Measurements from ENCODE around the gene HNRNPF.
A peak's percentile ranks its signal among the peaks of the same experiment; 100 is the strongest.
"Not testable (repeated sequence)": the region's sequence is repeated elsewhere in the genome, so short reads cannot be mapped to it uniquely, and the experiment has no call there.

HNRNPF gene, protein sequence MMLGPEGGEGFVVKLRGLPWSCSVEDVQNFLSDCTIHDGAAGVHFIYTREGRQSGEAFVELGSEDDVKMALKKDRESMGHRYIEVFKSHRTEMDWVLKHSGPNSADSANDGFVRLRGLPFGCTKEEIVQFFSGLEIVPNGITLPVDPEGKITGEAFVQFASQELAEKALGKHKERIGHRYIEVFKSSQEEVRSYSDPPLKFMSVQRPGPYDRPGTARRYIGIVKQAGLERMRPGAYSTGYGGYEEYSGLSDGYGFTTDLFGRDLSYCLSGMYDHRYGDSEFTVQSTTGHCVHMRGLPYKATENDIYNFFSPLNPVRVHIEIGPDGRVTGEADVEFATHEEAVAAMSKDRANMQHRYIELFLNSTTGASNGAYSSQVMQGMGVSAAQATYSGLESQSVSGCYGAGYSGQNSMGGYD

DNA sequence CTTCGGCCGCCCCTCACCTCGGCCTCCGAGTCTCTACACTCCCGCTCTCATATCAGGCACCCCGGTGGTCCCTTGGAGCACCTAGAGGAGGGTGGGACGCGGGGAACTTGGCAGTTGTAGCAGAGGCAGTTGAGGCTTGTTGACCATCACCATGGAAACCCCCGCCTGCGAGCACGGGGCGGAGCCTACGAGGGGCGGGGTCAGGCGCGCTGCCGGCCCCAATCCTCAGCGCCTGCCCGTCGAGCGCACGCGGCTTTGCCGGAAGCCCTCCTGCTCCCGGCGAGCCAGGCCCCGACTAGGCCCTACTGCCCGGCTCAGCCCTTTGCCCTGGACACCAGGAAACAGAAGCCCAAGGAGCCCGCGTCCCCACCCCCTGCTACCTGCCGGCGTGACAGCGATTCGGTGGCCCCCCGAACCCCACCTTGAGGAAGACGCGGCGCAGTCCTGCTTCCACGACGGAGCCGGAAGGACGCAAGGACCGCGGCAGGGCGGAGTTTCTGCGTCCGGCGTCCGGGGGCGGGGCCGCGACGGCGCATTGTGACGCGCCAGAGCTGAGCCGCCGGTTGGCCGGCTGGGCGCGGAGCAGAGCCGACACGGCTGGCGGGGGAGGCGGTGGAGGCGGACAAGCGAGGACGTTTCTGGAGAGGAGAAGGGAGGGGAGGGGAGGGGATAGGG is at the start of gene HNRNPF:
Gene HNRNPF, minus strand, starts transcription at position 477 of the 675 bp plus-strand sequence. CDS start 21,302 bp downstream, outside the sequence.
- DNase-seq: peak; percentile 40 to 69

GRCh38 chr10:43458227-43458626 is 49.2 kb upstream of the HNRNPF start:
- DNase-seq: no peak

GRCh38 chr10:43456561-43456960 is 47.6 kb upstream of the HNRNPF start:
- DNase-seq: not testable (repeated sequence)

GRCh38 chr10:43454025-43454424 is 45.0 kb upstream of the HNRNPF start:
- DNase-seq: not testable (repeated sequence)

DNA sequence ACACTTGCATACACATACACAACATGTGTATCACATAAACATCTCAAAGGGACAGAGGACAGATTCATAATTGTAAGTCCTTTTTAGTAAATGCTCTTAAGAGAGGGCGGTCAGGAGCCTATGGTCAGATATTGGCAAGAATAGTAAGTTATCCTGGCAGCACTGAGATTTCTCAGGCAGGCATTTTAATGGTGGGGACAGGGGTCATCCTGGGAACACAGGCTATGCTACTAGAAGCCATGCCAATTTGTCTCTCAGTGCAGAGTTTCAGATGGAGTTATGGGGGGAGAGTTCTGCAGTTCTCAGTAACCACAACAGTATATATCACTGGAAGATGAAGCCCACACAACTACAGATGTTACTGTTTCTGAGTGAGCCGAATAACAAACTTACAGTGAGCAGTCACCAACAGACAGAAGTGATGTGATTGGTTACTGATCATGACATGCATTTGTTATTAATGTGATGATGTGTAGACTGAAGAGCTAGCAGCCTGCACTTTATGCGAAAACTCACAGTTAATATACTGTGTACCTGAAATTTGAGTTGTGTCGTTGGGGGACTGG is 44.4 kb upstream of the HNRNPF start:
- no peak for DNase-seq

- DNase-seq: no peak
These were observed 43.4 kb upstream of the HNRNPF start for GRCh38 chr10:43452356-43452914.

- DNase-seq: no peak
These were observed 39.8 kb upstream of the HNRNPF start for GRCh38 chr10:43448742-43449141.

GRCh38 chr10:43446219-43447017 is 37.4 kb upstream of the HNRNPF start:
- DNase-seq: not testable (repeated sequence)

DNA sequence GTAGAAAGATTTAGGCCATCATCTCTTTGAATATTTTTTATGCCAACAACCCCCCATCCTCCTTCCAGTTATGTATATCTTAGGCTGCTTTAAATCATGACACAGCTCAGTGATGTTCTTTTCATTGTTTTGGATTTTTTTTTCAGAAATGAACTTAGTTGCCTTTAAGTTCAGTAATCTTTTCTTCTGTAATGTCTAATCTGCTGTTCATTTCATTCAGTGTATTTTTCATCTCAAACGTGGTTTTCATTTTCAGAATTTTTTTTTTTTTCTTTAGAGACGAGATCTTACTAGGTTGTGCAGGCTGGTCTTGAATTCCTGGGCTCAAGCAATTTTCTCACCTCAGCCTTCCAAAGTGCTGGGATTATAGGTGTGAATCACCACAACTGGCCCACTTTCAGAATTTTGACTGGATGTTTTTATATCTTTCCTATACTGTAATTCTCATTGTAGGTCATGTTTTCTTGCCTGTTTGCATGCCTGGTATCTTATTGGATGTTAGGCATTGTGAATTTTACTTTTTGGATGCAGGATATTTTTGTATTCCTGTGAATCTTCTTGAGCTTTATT is 36.0 kb upstream of the HNRNPF start:
- no peak for DNase-seq

GRCh38 chr10:43444323-43444722 is 35.3 kb upstream of the HNRNPF start:
- no peak for DNase-seq

DNA sequence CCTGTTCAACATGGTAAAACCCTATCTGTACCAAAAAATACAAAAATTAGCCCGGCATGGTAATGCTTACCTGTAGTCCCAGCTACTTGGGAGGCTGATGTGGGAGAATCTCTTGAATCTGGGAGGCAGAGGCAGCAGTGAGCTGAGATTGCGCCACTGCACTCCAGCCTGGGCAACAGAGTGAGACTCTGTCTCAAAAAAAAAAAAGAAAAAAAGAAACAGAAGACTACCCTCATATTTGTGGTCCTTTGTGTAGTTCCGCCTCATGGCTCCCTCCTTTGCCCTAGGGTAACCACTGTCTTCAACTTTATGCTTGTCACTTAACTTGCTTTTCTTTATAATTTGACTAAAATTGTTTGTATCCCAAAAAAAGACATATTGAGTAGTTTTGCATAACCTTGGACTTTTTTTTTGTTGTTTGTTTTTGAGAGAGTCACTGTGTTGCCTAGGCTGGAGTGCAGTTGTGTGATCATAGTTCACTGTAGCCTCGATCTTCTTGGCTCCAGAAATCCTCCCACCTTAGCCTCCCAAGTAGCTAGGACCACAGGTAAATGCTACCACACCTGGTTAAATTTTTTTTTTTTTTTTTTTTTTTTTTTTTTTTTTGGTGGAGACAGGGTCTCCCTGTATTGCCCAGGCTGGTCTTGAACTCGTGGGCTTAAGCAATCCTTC is 31.6 kb upstream of the HNRNPF start:
- no peak for DNase-seq

DNA sequence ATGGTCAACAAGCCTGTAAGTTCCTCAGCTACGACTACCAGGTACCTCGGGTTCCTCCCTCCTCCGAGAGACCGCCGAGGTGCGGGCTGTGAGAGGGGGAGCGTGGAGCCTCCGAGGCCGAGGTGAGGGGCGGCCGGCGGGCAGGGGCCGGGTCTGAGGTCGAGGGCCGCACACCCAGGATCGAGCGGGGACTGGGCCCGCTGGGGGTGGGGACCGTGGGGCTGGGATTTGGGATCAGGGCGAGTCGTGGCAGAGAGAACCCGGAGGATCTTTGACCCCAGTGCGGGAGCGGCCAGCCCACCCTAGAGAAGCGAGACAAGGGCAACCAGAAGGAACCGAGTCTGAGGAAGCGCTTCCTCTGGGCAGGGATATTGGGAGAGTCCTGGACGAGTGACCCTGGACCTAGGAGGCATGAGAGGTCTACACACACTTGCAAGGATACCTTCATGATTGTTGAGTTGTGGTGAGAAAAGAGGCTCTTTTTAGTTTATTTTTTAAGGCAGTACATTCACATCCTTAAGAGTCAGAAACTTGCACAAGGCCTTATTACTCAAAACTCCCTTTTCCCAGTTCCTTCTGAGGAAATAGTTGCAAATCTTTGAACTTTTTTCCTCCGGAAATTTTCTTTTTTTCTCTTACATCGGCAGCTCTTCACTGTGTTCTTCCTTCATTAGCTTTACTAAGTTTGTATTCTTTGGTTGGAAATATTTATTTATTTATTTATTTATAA is 28.3 kb upstream of the HNRNPF start:
- DNase-seq: no peak

- peak in 1 of 2 experiments; percentile 53 for DNase-seq
These were observed 27.5 kb upstream of the HNRNPF start, which contains the start of gene ZNF487 for GRCh38 chr10:43436291-43437140. TSS of gene ZNF487 (plus strand) at chr10:43437111. CDS start at chr10:43475814, 38,703 bp downstream.

GRCh38 chr10:43430926-43431663 is 22.1 kb upstream of the HNRNPF start:
- DNase-seq: no peak

GRCh38 chr10:43427166-43427825 is 18.3 kb upstream of the HNRNPF start:
- DNase-seq: no peak

DNA sequence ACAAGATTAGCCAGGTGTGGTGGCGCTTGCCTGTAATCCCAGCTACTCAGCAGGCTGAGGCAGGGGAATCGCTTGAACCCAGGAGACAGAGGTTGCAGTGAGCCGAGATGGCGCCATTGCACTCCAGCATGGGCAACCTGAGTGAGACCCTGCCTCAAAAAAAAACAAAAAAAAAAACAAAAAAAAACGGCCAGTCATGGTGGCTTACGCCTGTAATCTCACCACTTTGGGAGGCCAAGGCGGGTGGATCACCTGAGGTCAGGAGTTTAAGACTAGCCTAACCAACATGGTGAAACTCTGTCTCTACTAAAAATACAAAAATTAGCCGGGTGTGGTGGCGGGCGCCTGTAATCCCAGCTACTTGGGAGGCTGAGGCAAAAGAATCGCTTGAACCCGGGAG is 17.5 kb upstream of the HNRNPF start:
- DNase-seq: not testable (repeated sequence)

DNA sequence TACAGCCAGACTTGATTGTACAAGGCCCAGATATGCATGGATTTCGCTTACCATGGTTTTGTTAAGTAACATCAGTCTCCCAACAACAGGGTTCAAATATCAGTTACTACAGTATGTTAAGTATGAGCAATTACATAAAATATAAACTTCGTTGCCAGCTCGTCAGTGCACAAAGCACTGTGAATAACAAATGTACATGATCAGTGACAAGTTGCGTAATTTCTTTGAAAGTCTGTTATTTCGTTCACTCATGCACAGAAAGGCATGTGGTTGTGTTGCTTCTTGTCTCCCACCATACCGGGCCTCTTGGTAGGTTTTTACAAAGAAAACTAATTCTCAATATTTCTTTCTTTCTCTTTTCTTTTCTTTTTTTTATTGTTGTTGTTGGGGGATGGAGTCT is 15.4 kb upstream of the HNRNPF start:
- no peak for DNase-seq

DNA sequence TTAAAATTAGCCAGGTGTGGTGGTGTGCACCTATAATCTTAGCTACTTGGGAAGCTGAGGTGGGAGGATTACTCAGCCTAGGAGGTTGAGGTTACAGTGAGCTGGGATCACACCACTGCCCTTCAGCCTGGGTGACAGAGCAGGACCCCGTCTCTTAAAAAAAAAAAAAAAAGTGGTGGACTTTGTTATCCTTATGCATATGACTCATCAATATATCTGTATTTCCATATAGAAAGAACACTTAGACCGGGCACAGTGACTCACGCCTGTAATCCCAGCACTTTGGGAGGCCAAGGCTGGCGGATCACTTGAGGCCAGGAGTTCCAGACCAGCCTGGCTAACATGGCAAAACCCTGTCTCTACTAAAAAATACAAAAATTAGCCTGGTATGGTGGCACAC is 13.0 kb upstream of the HNRNPF start:
- not testable (repeated sequence) for DNase-seq

DNA sequence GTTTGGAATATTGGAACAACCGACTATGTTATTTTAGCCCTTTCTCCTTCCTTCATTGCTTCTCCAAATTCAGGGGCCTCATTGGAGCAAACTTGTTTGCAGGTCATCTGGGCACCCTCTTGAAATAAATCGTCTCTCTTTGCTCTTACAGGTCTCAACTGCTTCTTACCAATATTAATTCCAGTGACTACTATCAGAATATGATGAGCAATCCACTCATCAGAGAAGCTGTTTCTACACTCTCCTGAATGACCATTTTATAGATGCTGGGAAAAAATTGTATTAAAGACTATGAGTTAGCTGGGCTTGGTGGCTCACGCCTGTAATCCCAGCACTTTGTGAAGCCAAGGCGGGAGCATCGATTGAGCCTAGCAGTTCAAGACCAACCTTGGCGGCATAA is 12.5 kb upstream of the HNRNPF start:
- no peak for DNase-seq
